Esophagus squamous epithelium (tissue), 4 donors: Measurements from ENCODE around the gene SNED1.

Experiments
- POLR2A ChIP-seq, 4 donors: fragments of 450-650 bp; IDR thresholded peaks; one replicate each; pipeline ENCODE4 v1.6.1; 2017; ENCODE audit warnings: antibody characterized with exemption in 4 of 4, mild to moderate bottlenecking in 4 of 4, moderate library complexity in 3 of 4
- TF ChIP-seq, protein P1 (sequence below), 6 experiments: fragments of 450-650 bp in 4 of 6; fragments of 200-600 bp in 2 of 6; sonication (generic) in 2 of 6; IDR thresholded peaks; one replicate each; pipeline ENCODE4 v1.5.1; 2016 to 2019; ENCODE audit warnings: antibody characterized with exemption in 6 of 6, mild to moderate bottlenecking in 4 of 6, moderate library complexity in 4 of 6

DNA sequence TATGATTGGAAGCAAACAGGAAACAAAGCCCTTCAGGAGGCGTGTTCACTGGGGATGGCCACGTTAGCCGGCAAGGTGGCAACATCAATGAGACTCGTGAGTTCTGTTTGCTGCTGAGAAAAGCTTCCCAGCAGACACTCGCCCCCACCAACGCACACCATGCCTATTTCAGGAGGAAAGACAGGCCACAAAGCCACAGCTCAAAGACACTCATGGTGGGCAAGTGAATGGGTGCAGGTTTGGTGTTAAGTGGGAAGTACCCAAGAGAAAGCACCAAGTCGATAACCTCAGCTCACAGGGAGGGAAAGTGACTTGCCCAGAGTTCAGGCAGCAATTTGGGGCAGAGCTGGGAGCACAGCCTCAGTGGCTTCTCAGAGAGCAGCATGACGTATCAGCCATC, 114.2 kb downstream of the SNED1 start:
- TF ChIP-seq, protein P1, sequence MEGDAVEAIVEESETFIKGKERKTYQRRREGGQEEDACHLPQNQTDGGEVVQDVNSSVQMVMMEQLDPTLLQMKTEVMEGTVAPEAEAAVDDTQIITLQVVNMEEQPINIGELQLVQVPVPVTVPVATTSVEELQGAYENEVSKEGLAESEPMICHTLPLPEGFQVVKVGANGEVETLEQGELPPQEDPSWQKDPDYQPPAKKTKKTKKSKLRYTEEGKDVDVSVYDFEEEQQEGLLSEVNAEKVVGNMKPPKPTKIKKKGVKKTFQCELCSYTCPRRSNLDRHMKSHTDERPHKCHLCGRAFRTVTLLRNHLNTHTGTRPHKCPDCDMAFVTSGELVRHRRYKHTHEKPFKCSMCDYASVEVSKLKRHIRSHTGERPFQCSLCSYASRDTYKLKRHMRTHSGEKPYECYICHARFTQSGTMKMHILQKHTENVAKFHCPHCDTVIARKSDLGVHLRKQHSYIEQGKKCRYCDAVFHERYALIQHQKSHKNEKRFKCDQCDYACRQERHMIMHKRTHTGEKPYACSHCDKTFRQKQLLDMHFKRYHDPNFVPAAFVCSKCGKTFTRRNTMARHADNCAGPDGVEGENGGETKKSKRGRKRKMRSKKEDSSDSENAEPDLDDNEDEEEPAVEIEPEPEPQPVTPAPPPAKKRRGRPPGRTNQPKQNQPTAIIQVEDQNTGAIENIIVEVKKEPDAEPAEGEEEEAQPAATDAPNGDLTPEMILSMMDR (IDR thresholded peaks at IDR 0.05) = no peak
- no peak for TF ChIP-seq POLR2A (IDR thresholded peaks at IDR 0.05)
